ENCODE data around the gene TMEM255B. TPM values are rescaled to one million over a fixed set of nuclear protein-coding genes. Genes with fewer than 3 reads are reported as not detected.

The TMEM255B gene
- total and polyA plus RNA-seq, 9 of the 15 experiments (the other 6 are each of a cell fraction or from before 2014, with no cell fraction given), result 0.01 to 0.75 (median 0.23) TPM

DNA sequence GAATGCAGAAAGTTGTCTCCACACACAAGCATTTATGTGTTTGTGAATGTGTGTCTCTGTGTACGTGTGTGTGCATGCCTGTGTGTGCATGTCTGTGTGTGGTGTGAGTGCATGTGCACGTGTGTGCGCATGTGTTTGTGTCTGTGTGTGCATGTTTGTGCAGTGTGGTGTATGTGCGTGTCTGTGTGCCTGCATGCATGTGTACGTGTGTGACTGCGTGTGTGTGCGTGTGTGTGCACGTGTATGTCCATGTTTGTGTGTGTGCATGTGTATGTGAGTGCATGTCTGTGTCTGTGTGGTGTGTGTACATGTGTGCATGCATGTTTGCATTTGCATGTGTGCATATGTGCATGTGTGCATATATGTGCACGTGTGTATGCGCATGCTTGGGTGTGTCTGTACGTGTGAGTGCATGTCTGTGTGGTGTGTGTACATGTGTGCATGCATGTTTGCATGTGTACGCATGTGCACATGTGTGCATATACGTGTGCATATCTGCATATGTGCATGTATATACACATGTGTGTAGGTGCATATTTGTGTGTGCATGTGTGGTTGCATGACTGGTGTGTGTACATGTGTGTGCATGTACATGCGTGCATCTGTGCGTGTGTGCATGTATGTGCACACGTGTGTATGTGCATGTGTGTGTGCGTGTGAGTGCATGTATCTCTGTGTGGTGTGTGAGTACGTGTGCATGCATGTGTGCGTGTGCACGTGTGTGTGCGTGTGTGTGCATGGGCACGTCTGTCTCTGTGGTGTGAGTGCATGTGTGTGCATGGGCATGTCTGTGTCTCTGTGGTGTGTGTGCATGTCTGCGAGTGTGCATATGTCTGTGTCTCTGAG is 8.2 kb upstream of the TMEM255B start:
- no peak for DNase-seq (ENCODE audit: extremely low read depth in 1 of 4, low spot score in 3 of 4)
- FAIRE-seq, result no peak
- Histone ChIP-seq H3K4me1 (replicated peaks in 1 of 2; ENCODE audit: control insufficient read depth in 2 of 2, insufficient read depth in 2 of 2, low read length in 2 of 2) (peaks cover 10 to 31% of the 10 kb centered on the region in 2 experiments), H3K9ac (ENCODE audit: insufficient read depth in 1 of 2, low read depth in 2 of 2, low read length in 2 of 2) (no peak overlapping the region), H3K27ac (ENCODE audit: extremely low read depth, low read depth, low read length) (no peak overlapping the region), H2AFZ (ENCODE audit: low read depth, low read length) (no peak overlapping the region), H3K27me3 (ENCODE audit: control insufficient read depth in 2 of 2, insufficient read depth in 2 of 2, low read length in 2 of 2) (peaks cover 22 to 84% of the 10 kb centered on the region in 2 experiments), H3K9me1 (ENCODE audit: control insufficient read depth, insufficient read depth, low read length) (no peaks in the 10 kb centered on the region), H3K4me2 (ENCODE audit: insufficient read depth, low read length) (no peak overlapping the region), H3K4me3 (no peak overlapping the region), H3K36me3 (ENCODE audit: control insufficient read depth, insufficient read depth, low read length) (no peaks in the 10 kb centered on the region), H4K20me1 (replicated peaks; ENCODE audit: control insufficient read depth, insufficient read depth, low read length) (peaks cover 9% of the 10 kb centered on the region; the same call in 1 of the 2 replicates), H3K9me3 (replicated peaks; ENCODE audit: control insufficient read depth, insufficient read depth, low read depth, low read length) (no peaks in the 10 kb centered on the region; the same call in 1 of the 2 replicates), H3K79me2 (ENCODE audit: control insufficient read depth, insufficient read depth, low read length) (no peaks in the 10 kb centered on the region)
- in situ Hi-C loops (cut with MboI) (no loop called here), intact Hi-C loops (cut with micrococcal nuclease) (no loop called here)
- no peak for ATAC-seq
- WGBS (ENCODE audit: insufficient coverage, low coverage, missing lambda C conversion rate), result 48% methylated on average over 15 of the region's 23 CpGs
- no TSS peak for BruUV-seq (replicated peaks)
- CTCF ChIA-PET (ENCODE audit: low intra/inter-chr PET ratio), result no interaction called here
- POLR2A ChIA-PET, result interaction anchor here (0.6 kb wide), 1 partner anchor 520 kb away, joined by 3 read pairs; no protein-coding TSS in a partner anchor
- TF ChIP-seq ZC3H8 (IDR thresholded peaks at IDR 0.05), result no peak
- TF ChIP-seq MBD1 (CRISPR knock-in tag; IDR thresholded peaks at IDR 0.05), result no peak
- peak; percentile 41; the same call in 1 of the 2 replicates for TF ChIP-seq MAX (CRISPR knock-in tag; IDR thresholded peaks at IDR 0.05)
- no peak for TF ChIP-seq BCOR (IDR thresholded peaks at IDR 0.05)
- no peak for TF ChIP-seq ARHGAP35 (IDR thresholded peaks at IDR 0.05; ENCODE audit: partially characterized antibody)
- TF ChIP-seq ZNF212 (CRISPR knock-in tag; IDR thresholded peaks at IDR 0.05), result no peak
- no peak for TF ChIP-seq HLTF (IDR thresholded peaks at IDR 0.05)
- TF ChIP-seq POLR3G (IDR thresholded peaks at IDR 0.05; ENCODE audit: extremely low read depth, insufficient read length, insufficient replicate concordance), result no peak
- TF ChIP-seq SMARCA5 (IDR thresholded peaks at IDR 0.05), result no peak
- TF ChIP-seq KDM1A (IDR thresholded peaks at IDR 0.05), result peak in 1 of 2 experiments; percentile 57; a peak in 1 of 4 replicates
- no peak for TF ChIP-seq ZNF518B (CRISPR knock-in tag; IDR thresholded peaks at IDR 0.05)
- TF ChIP-seq ETS2 (tag; IDR thresholded peaks at IDR 0.05; ENCODE audit: borderline replicate concordance, poor library complexity, severe bottlenecking), result no peak
